CD8-positive, alpha-beta memory T cell (primary cell): ENCODE results near the gene F2R. TPM values are rescaled to one million over a fixed set of nuclear protein-coding genes. Genes with fewer than 3 reads are reported as not detected.
A peak's percentile ranks its signal among the peaks of the same experiment; 100 is the strongest.
"Not testable (repeated sequence)": the region's sequence is repeated elsewhere in the genome, so short reads cannot be mapped to it uniquely, and the experiment has no call there.

Experiments
- CTCF ChIA-PET: fragments of 350-600 bp; sonication (Branson Sonifier 250); formaldehyde crosslinking; loops from one replicate; lab custom pipeline; 2021; ENCODE audit warnings: antibody characterized with exemption; lab: Charles Lee
- POLR2A ChIA-PET: fragments of 350-600 bp; sonication (Branson Sonifier 250); formaldehyde crosslinking; loops from one replicate; lab custom pipeline; 2021; ENCODE audit warnings: antibody characterized with exemption; lab: Charles Lee
- DNase-seq, 5 donors: peaks; one replicate each; pipeline versions ENCODE4 v3.0.0 to v3.0.0-alpha.2; 2020 to 2022; ENCODE audit warnings: mixed read lengths in 1 of 5
- H3K27ac ChIP-seq: one replicate; pipeline ENCODE4 v1.7.0; 2013; ENCODE audit warnings: low read depth, mild to moderate bottlenecking, low read length, moderate library complexity
- H3K27me3 ChIP-seq: 2 replicates; pipeline ENCODE4 v1.7.0; 2013; ENCODE audit warnings: low read length, mild to moderate bottlenecking; ENCODE audit not compliant: insufficient read depth, poor library complexity, severe bottlenecking
- H3K36me3 ChIP-seq: 2 replicates; pipeline ENCODE4 v1.7.0; 2013; ENCODE audit warnings: mild to moderate bottlenecking, low read length, moderate library complexity; ENCODE audit not compliant: insufficient read depth
- H3K4me1 ChIP-seq: 2 replicates; pipeline ENCODE4 v1.7.0; 2013; ENCODE audit warnings: mild to moderate bottlenecking, low read length, moderate library complexity; ENCODE audit not compliant: insufficient read depth
- H3K4me3 ChIP-seq: 2 replicates; pipeline ENCODE4 v1.7.0; 2013; ENCODE audit warnings: mild to moderate bottlenecking, low read length
- H3K9me3 ChIP-seq: 2 replicates; pipeline ENCODE4 v1.7.0; 2013; ENCODE audit warnings: mild to moderate bottlenecking, low read length
- H3K27ac Mint-ChIP-seq, 8 donors: one replicate each; pipeline ENCODE4 v1.8.0; 2020 to 2021; ENCODE audit warnings: mixed read lengths in 8 of 8, mild to moderate bottlenecking in 6 of 8, inconsistent platforms in 3 of 8, moderate library complexity in 3 of 8
- H3K27me3 Mint-ChIP-seq, 2 donors: one replicate each; pipeline ENCODE4 v1.8.0; 2020 to 2021; ENCODE audit warnings: mixed read lengths in 2 of 2, mild to moderate bottlenecking in 1 of 2, moderate library complexity in 1 of 2
- H3K36me3 Mint-ChIP-seq, 3 donors: one replicate each; pipeline ENCODE4 v1.8.0; 2020 to 2021; ENCODE audit warnings: mixed read lengths in 3 of 3, inconsistent platforms in 1 of 3, mild to moderate bottlenecking in 1 of 3
- H3K4me1 Mint-ChIP-seq, 3 donors: one replicate each; pipeline ENCODE4 v1.8.0; 2020 to 2021; ENCODE audit warnings: mixed read lengths in 3 of 3, inconsistent platforms in 1 of 3, mild to moderate bottlenecking in 1 of 3
- H3K4me3 Mint-ChIP-seq, 7 donors: one replicate each; pipeline ENCODE4 v1.8.0; 2020 to 2021; ENCODE audit warnings: mixed read lengths in 7 of 7, mild to moderate bottlenecking in 6 of 7, moderate library complexity in 4 of 7, inconsistent platforms in 2 of 7
- H3K9me3 Mint-ChIP-seq, 5 donors: one replicate each; pipeline ENCODE4 v1.8.0; 2020 to 2022; ENCODE audit warnings: mixed read lengths in 5 of 5, mild to moderate bottlenecking in 3 of 5, moderate library complexity in 2 of 5, inconsistent platforms in 1 of 5
- polyA plus RNA-seq: library from polyadenylated mRNA; unstranded; fragments of 300-500 nt; fragmentation: Illumina TruSeq; gene quantifications from one replicate; pipeline ENCODE4 v1.2.3, GENCODE V29; 2021
- total RNA-seq, 2 experiments: library from RNA; stranded (reverse); gene quantifications; one replicate each; pipeline ENCODE4 v1.2.3, GENCODE V29; 2021

The F2R gene
- total and polyA plus RNA-seq, 3 experiments from 2014 or later: 26.6 to 46.5 (median 27.4) TPM

DNA sequence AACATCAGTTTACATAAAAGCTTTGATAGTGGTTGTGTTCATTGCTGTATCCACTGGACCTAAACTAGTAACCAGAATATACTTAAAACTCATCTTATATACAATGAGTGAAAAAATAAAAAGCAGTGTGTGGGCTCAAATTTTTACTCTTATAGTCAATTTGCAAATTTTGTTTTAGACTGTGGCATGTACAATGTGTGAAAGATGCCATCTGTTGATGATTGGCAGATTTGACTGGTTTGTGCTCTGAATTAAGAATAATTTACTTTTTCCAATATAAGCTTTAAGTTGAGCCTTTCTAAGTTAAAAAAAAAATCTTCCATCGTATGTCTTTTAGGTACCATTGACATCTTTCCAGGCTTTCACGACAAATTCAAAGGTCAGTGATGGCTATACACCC lies 60.5 kb downstream of the F2R start:
- Histone ChIP-seq H3K9me3 (no peaks in the 10 kb centered on the region), H3K4me3 (no peak overlapping the region), H3K27ac (no peak overlapping the region), H3K27me3 (no peaks in the 10 kb centered on the region), H3K36me3 (no peaks in the 10 kb centered on the region), H3K4me1 (no peaks in the 10 kb centered on the region)
- Mint-ChIP-seq H3K4me1 (peaks cover 3 to 4% (median 3%) of the 10 kb centered on the region in 3 donors), H3K36me3 (no peaks in the 10 kb centered on the region), H3K9me3 (no peaks in the 10 kb centered on the region), H3K4me3 (no peak overlapping the region), H3K27ac (no peak overlapping the region), H3K27me3 (peaks cover 0 to 3% of the 10 kb centered on the region in 2 donors)
- ChIA-PET CTCF (interaction anchor here (0.7 to 4.9 kb wide), 5 partner anchors 40 to 176 kb away, joined by 3 to 85 read pairs (median 3); no protein-coding TSS in a partner anchor), POLR2A (no interaction called here)
- no peak for DNase-seq

DNA sequence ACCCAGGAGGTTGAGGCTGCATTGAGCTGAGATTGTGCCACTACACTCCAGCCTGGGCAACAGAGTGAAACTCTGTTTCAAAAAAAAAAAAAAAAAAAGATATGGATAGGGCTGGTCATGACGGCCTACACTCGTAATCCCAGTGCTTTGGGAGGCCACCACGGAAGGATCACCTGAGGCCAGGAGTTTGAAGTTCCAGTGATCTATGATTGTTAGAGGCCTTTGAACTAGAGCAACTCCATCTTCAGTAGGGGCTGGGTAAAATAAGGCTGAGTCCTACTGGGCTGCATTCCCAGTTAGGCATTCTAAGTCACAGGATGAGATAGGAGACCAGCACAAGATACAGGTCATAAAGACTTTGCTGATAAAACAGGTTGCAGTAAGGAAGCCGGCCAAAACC lies 64.7 kb downstream of the F2R start:
- H3K27ac ChIP-seq, H3K36me3 ChIP-seq, H3K4me3 ChIP-seq, H3K4me1 ChIP-seq, H3K27me3 Mint-ChIP-seq, H3K27me3 ChIP-seq, DNase-seq, POLR2A ChIA-PET, H3K36me3 Mint-ChIP-seq, H3K4me3 Mint-ChIP-seq, H3K9me3 Mint-ChIP-seq, H3K4me1 Mint-ChIP-seq, H3K9me3 ChIP-seq: not testable (repeated sequence)
- CTCF ChIA-PET: interaction anchor here (0.7 kb wide), 1 partner anchor 1264 kb away, joined by 4 read pairs; no protein-coding TSS in a partner anchor
- peak overlapping the region in 1 of 8 donors; percentile 26 for H3K27ac Mint-ChIP-seq

DNA sequence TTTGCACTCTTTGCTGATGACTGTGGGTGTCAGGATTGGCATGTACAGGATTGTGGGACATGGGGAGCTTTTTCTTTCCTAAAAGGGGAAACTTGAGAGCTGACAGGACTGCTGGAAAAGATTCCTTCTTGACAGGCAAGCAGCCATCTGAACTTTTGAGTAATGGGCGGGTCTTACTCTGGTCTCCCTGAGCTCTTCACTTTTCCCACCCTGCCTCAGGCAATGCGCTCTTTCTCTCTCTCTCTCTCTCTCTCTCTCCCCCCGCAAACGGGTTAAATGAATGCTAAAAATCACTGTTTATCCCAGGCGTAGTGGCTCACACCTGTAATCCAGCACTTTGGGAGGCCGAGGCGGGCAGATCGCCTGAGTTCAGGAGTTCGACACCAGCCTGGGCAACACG lies 65.8 kb downstream of the F2R start:
- no peaks in the 10 kb centered on the region for H3K4me1 ChIP-seq
- peaks cover 2 to 7% of the 10 kb centered on the region in 2 donors for H3K27me3 Mint-ChIP-seq
- no peaks in the 10 kb centered on the region for H3K9me3 Mint-ChIP-seq
- ChIA-PET CTCF (interaction anchor here (1.3 kb wide), 1 partner anchor 77 kb away, joined by 3 read pairs; no protein-coding TSS in a partner anchor), POLR2A (interaction anchor here (0.6 to 0.7 kb wide), 2 partner anchors 14 to 66 kb away, joined by 3 to 4 read pairs; no protein-coding TSS in a partner anchor)
- no peak overlapping the region for H3K27ac Mint-ChIP-seq
- H3K9me3 ChIP-seq: no peaks in the 10 kb centered on the region
- H3K36me3 Mint-ChIP-seq: no peaks in the 10 kb centered on the region
- no peak overlapping the region for H3K4me3 Mint-ChIP-seq
- no peaks in the 10 kb centered on the region for H3K27me3 ChIP-seq
- DNase-seq: no peak
- H3K36me3 ChIP-seq: no peaks in the 10 kb centered on the region
- no peak overlapping the region for H3K27ac ChIP-seq
- H3K4me3 ChIP-seq: no peak overlapping the region
- H3K4me1 Mint-ChIP-seq: no peaks in the 10 kb centered on the region

DNA sequence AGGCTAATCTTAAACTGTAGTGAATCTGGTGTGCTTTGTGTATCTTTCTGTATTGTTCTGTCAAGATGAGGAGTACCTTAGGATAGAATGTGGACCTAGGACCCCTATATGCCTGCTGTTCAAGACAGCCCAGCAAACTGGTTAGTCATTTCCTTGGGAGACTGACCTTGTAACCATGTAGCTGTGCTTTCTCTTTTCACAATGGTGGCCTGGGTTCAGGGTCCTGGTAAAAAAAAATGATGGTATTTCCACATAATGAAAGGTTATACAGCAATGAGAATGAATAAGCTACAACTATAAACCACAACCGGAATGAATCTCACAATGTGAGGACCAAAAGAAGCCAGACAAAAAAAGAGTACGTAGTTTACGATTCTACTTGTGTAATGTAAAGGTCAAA lies 66.5 kb downstream of the F2R start:
- Mint-ChIP-seq H3K4me3 (no peak overlapping the region), H3K27ac (peak overlapping the region in 1 of 8 donors; percentile 34), H3K4me1 (no peaks in the 10 kb centered on the region), H3K9me3 (no peaks in the 10 kb centered on the region), H3K27me3 (peaks cover 2 to 7% of the 10 kb centered on the region in 2 donors), H3K36me3 (no peaks in the 10 kb centered on the region)
- Histone ChIP-seq H3K4me1 (no peaks in the 10 kb centered on the region), H3K4me3 (no peak overlapping the region), H3K27me3 (no peaks in the 10 kb centered on the region), H3K27ac (no peak overlapping the region), H3K36me3 (no peaks in the 10 kb centered on the region), H3K9me3 (no peaks in the 10 kb centered on the region)
- CTCF ChIA-PET: interaction anchor here (1.3 to 2.8 kb wide), 2 partner anchors 8 to 78 kb away, joined by 3 to 10 read pairs; no protein-coding TSS in a partner anchor
- no peak for DNase-seq
- POLR2A ChIA-PET: no interaction called here

Other genes starting within 250 kb of the F2R start
- under 1 TPM in 1 of 2 experiments, not detected in 1; 0.15 TPM for gene F2RL2, start 92.7 kb upstream of the F2R start, total RNA-seq
- 0.49 TPM for gene F2RL2, start 92.7 kb upstream of the F2R start, polyA plus RNA-seq
- gene F2RL1, start 102.9 kb downstream of the F2R start, total RNA-seq: 1 to 10 TPM; 1.8 to 2.1 TPM
- gene F2RL1, start 102.9 kb downstream of the F2R start, polyA plus RNA-seq: 4.8 TPM
- under 1 TPM in 1 of 2 experiments, not detected in 1; 0.48 TPM for gene S100Z, start 133.9 kb downstream of the F2R start, total RNA-seq
- gene S100Z, start 133.9 kb downstream of the F2R start, polyA plus RNA-seq: not detected
- gene CRHBP, start 236.9 kb downstream of the F2R start, total RNA-seq: not detected
- gene CRHBP, start 236.9 kb downstream of the F2R start, polyA plus RNA-seq: not detected